Stimulated activated CD4-positive, alpha-beta T cell treated with anti-CD3 and anti-CD28 coated beads, Interleukin-4, amount 100 ng/mL, for 24 hours (primary cell): ENCODE data around the gene KIF6.
A peak's percentile ranks its signal among the peaks of the same experiment; 100 is the strongest.
"Not testable (repeated sequence)": the region's sequence is repeated elsewhere in the genome, so short reads cannot be mapped to it uniquely, and the experiment has no call there.

Source experiments
- DNase-seq: peaks from one replicate; pipeline ENCODE4 v3.0.0-alpha.2; 2020

The KIF6 gene, protein sequence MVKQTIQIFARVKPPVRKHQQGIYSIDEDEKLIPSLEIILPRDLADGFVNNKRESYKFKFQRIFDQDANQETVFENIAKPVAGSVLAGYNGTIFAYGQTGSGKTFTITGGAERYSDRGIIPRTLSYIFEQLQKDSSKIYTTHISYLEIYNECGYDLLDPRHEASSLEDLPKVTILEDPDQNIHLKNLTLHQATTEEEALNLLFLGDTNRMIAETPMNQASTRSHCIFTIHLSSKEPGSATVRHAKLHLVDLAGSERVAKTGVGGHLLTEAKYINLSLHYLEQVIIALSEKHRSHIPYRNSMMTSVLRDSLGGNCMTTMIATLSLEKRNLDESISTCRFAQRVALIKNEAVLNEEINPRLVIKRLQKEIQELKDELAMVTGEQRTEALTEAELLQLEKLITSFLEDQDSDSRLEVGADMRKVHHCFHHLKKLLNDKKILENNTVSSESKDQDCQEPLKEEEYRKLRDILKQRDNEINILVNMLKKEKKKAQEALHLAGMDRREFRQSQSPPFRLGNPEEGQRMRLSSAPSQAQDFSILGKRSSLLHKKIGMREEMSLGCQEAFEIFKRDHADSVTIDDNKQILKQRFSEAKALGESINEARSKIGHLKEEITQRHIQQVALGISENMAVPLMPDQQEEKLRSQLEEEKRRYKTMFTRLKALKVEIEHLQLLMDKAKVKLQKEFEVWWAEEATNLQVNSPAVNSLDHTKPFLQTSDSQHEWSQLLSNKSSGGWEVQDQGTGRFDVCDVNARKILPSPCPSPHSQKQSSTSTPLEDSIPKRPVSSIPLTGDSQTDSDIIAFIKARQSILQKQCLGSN

DNA sequence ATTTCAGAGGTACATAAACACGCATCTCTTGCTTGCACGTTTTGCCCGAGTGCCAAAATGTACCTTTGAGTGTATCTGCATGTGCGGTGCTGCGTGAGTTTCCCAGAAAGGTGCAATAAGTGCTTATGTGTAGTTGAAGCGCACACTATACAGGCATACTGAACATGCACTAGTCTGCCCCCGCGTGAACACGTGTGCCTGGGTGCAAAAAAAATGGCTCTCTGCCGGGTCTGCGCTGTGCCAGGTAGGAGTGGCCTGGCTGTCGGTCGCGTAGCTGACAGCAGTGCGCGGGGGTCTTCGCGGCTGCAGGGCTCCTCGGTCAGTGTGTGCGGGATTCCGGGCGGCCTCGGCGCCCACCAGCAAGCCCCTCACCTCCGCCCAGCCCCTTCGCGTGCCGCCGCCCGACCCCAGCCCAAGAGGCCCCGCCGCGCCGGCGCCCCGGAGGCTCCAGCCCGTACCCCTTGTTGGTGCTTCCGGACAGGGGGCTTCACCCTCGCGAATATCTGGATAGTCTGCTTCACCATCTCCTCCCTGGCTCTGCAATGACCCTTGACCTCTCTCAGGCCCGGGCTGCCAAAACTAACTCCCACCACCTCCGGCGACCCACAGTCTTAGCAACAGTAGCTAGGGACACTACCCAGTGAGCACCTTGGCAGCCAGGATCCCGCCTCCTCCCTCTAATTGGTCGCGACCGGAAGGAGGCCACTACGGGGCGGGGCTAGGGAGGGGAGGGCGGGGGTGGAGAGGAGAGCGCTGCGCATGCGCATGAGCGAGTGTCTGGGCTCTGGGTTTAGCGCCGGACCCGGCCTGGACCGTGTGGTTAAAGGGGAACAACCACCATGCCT is at the start of gene KIF6:
TSS of gene KIF6 (minus strand) at position 622 of the 845 bp plus-strand sequence. CDS start at position 524, 98 bp downstream.
- peak; percentile 82 for DNase-seq

DNA sequence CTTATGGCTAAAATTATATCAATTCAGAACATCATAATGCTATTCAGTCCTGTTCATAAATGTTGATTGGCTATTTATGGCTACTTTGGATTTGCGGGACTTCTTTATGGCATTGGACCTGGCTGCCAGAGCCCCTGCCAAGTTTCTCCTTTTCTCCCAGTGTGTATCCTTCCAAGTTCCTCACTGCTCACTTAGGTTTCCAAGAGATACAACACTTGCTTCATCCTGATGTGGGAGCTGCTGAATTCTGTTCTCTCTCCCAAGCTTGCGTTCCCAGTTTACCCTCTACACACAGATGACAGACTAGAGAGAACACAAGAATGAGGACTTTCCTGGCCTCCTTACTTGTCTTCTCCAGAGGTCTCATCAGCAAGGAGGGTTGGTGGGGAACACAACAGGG is 48.6 kb upstream of the KIF6 start:
- no peak for DNase-seq

DNA sequence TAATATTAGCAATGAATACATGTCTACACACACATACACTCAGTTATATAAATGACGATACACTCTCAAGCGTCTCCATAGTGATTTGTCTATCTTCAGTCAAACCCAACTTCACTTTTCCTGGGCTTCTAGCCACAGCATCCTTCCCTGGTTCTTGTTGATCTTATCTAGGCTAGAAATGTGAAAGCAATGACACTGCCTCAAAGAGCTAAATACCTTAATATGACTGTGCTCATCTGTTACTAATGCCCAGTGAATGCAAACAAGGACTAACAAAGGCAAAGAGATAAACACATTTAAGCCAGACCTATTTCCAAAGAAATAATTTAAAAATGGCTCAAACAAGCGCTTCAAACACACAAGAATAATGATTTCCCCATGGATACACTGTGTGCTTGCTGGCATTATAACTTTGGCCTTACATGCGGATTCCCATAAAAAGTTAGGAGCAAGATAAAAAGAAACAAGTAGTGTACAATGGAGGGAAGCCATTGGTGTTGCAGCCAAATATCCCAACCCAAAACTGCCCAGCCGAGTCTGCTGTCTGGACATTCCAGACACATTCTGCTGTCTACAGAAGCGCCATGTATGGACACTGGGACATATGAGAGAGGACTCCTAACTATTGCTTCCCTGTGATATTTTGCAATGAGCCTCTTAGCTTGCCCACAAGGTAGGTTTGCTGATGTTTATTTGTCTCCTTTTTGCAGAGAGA is 47.5 kb upstream of the KIF6 start:
- DNase-seq: no peak

DNA sequence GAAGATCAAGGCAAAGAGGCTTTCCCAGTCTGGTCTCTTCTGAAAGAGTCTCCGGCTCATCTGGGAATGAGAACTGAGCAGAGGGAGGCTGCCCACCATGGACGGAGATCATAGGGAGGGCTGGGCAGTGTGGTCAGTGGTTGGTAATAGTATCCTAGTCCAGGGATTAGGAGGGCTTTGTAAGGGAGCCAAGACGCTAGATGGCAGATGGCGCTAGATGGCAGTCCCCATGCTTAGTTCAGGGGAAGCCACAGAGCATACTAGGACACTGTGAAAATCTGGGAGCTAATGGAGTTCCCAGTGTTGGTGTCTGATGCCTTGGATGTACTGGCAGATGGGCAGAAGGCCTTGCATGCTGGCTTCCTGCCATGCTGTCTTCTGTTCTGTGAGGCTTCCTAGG is 45.2 kb upstream of the KIF6 start:
- no peak for DNase-seq

DNA sequence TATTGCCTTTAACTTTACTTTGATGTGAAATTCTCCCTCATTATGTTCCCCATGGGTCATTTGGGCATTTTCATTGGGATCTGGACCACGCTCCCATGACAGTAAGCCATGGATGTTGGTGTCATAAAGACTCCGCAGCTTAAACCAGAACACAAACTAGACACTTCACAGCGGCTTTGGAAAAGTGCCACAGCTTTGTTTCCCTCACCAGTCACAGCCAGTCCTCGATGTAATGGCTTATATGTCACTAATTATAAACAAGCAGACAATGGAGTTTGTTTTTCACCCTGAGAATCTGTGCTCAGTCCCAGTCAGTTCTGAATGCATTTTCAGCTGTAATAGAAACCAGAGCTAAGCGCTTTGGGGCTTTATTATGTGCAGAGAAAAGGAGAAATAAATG is 43.8 kb upstream of the KIF6 start:
- DNase-seq: no peak

DNA sequence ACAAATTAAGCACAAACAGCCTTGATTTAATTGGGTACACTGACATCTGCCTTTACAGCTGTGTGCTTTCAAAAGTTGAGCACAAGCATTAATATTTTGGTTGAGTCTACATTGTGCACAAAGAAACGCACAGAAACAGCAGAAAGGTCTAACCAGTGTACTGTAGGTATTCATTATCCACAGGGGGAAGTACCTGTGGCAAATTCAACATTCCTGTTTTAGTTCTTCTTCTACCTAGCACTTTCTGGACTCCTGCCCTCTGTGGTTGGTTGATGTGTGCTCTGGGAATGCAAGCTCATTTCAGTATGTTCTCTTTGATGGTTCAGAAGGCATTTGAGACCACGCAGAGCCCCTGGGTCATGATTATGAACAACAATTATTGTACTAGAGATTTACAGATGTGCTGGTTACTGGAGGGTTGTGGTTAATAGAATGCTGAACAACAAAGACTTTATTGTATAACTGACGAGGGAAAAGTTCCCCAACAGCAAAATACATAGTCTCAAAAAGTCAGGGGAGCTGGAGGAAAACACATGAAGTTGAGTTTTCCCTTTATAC is 40.4 kb upstream of the KIF6 start:
- no peak for DNase-seq

DNA sequence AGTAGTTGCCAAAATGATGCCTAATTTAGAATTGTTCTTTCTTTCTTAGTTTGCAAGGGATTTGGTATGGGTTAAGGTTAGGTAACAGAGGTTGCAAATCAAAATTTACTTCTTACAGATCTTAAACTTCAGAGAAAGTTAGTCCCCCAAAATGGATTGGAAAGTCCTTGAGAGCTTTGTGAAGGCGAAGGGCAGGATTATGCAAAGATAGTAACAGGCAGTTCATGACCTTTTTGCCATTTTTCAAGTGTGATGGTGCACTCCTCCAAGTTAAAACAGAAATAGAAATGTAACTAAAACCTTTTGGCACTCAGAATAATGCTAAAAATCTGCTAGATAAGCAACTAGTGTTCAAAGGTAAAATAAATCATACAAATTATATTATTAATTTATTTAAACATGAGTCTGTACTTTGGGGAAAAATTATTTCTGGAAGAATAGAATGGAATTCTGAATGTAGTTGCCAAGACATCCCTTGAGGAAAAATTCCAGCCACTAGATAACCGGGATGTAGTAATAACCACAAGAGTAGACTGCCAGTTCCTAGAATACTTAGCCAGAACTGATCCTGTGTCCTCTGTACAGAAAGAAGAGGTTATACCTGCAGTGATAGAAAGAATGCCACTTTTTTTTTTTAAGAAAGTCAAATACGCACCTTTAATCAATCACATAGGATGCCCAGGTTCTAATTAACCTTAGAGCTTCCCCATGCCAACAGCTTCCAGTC is 35.2 kb upstream of the KIF6 start:
- DNase-seq: no peak

DNA sequence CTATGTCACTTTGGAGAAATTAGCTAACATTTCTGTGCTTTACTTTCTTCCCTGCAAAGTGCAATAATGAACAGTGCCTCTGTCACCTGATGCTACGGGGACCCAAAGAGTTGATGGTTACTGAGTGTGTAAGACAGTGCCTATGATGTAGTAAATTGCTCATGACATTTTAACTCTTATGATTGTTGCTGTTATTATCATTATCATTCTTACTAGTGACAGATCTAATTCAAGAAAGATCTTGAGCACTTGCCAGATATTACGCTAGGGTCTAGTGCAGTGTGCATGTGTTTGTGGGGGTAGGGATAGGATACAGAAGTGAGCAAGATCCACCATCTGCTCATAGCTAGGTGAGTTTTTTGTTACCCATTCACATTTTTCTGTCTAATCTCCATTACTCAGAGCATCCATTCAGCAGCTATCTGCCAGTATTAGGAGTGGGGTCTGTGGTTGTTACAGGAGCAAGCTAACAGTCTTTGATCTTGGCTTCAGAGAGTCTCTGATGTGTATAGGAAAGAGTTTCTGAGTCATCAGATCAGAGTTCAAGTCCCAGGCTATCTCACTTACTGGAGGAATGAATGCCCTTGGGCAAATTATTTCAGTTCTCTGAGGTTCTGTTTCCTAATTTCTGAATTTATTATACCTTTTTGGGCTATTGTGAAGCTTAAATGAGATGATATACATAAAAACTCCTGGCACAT is 33.8 kb upstream of the KIF6 start:
- no peak for DNase-seq

DNA sequence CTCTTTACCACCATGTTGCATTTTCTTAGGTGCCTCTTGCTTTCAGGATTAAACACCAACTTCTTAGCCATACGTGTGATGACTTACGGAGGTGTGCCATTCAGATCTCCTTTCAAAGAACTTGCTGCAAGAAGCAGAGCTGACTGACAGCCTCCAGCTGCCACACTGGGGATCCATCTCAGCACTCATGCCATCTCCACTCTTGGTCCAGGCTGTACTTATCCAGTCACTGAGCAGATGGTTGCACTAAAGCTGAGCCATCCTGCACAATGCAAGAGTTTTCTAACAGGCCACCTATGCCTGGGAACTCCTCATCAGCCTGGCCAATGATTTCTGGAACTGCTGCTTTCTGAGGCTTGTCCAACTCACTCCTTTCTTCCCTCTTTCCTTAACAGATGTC is 31.4 kb upstream of the KIF6 start:
- DNase-seq: no peak

DNA sequence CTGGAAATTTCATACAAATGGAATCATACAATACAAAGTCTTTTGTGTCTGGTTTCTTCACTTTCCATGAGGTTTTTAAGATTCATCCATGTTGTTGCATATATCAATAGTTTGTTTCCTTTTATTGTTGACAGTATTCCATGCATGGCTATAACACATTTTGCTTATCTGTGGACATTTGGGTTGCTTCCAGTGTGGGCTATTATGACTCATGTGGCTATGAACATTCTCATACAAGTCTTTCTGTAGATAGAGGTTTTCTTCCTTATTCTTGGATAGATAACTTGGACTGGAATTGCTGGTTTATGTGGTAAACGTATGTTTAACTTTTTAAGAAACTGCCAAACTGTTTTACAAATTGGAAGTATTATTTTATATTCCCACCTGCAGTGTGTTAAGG is 30.0 kb upstream of the KIF6 start:
- no peak for DNase-seq

DNA sequence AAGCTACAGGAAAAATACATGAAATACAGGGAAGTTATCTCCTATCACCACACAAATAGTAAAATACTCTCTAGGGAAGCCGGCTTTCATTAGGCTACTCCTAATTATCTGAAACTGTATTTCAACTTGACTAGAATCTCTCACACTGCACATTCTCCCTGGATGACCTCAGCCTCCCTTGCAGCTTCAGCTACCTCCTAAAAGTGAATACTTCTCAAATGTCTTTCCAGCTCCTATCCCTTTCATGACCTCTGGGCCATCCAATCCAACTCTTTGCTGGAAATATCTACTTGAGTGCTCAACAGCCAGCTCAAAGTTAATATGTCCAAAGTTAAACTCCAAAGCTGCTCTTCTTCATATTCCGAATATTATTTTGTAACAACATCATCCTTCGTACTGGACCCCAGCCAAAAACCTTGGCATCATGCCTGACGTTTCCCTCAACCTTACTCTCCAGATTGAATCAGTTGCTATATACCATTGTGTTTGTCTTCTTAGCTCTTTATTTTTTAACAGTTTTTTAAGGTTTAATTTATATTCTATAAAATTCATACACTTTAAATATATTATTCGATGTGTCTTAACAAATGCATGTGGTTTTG is 29.4 kb upstream of the KIF6 start:
- DNase-seq: no peak

DNA sequence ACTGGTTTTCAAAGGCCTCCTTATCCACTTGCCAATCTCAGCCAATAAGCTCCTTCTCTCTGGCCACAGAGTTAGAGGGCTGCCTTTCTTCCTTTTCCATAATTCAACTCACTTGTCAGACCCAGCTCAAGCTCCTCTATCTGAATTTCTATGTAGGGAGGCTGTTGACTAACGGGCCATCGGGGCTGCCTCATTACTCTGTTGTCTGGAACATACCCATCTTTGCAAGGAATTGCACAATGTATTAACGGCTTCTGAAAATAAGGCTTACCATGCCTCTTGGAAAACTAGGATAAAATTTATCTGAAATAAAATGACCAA is 28.5 kb upstream of the KIF6 start:
- no peak for DNase-seq

DNA sequence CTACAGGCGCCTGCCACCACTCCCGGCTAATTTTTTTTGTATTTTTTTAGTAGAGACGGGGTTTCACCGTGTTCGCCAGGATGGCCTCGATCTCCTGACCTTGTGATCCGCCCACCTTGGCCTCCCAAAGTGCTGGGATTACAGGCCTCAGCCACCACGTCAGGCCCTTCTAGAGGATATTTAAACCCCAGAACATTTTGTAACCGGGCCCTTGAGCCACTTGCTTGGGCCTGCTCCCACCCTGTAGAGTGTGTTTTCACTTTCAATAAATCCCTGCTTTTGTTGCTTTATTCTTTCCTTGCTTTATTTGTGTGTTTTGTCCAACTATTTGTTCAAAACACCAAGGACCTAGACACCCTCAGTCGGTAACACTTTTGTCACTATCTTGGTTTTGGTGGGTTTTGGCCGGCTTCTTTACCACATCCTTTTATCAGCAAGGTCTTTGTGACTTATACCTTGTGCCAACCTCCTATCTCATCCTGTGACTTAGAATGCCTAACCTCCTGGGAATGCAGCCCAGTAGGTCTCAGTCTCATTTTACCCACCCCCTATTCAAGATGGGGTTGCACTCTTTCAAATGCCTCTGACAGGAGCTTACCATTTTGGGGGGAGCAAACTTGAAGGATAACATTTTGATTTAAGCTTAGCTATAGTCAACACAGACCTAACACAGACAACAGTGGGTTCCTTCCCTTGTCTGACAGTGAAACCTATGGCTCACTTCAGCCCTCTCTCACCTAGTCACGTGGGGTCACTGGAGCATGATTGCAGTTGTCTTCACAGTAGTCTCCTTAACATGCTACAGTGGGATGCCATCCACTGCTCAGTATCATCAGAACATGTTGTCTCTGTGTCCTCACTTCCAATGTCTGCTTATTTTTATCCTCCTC is 27.9 kb upstream of the KIF6 start:
- no peak for DNase-seq

DNA sequence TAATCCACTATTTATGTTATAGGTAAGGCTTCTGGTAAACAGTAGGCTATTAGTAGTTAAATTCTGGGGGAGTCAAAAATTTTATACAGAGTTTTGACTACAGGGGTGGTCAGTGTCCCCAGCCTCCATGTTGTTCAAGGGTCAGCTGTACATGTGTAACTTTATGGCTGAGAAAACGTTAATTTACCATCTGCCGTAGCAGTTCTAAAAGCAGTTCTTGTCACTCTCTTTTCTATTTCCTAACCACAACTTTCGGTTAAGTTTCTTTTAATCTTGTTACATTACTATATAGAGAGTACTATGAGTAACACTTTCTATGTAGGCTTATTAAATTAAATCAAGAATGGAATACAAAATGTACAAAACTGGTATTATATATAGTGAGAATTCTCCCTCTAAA is 21.6 kb upstream of the KIF6 start:
- no peak for DNase-seq

DNA sequence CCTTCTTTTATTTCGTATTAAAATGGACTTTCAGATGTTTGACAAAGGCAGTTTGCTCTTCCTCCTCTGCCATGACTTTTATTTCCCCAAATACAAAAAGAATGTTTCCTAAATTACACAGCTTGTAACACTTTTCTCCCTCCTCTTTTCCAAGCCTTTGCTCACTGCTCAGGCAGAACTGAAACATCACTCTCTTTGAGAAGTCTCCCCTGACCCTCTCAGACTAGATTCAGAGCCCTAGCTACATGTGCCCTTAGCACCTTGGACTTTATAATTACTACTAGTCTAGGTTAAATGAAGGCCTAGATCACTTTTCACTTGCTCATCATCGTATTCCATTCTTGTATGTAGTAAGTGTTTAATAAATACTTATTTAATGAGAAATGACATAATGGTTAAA is 8.5 kb upstream of the KIF6 start:
- DNase-seq: no peak

DNA sequence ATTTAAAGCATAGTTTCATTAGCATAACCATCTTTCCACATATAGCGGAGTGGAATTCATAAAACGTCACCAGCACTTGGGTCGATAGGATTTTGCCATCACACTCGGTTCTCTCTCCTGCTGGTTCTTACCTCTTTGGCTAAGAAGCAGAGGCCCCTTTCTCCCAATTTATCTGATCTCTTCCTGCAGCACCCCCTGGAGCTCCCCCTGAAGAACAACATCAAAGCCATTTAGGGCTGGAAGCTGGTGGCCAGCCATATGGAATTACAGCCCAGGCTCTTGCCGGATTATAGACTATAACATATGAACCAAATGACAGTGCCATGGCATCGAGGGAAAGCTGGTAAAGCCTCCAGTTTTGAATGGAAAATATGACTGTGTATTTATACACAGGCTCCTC is 6.4 kb upstream of the KIF6 start:
- DNase-seq: no peak

DNA sequence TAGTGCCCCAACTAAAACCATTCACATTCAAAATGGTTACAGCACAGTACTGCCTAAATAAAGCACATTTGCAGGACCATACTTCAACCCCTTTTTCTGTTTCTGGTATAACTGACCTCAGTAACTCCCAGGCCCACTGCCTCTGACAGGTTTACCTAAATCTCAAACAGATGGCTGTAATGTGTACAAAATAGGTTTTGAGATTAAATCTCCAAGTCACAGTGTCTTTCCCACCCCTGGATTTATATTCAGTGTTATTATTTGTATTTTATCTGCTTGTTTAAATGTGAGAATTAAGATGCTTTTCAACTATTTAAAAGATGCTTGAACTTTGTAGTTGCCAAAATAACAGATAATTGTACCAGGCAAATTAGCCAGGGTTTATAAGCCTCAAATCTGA is 4.7 kb upstream of the KIF6 start:
- DNase-seq: no peak

DNA sequence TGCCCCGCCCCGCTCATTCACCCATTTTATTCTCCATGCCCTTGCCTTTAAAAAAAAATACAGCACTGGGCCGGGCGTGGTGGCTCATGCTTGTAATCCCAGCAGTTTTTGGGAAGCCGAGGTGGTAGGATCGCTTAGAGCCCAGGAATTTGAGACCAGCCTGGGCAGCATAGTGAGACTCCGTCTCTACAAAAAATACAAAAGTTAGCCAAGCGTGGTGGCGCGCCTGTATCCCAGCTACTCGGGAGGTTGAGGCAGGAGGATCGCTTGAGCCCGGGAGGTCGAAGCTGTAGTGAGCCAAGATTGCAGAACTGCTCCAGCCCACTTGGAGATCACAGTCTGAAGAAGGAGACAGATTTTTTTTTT is 407 bp upstream of the KIF6 start:
- DNase-seq: no peak

DNA sequence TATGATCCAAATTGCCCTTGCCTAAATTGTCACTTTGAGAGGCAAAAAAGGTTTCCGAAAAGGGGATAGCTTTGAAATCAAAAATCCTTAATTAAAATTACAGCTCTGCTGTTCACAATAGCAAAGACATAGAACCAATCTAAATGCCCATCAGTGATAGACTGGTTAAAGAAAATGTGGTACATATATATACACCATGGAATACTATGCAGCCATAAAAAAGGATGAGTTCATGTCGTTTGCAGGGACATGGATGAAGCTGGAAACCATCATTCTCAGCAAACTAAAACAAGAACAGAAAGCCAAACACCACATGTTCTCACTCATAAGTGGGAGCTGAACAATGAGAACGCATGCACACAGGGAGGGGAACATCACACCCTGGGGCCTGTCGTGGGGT is 1.9 kb downstream of the KIF6 start:
- not testable (repeated sequence) for DNase-seq

DNA sequence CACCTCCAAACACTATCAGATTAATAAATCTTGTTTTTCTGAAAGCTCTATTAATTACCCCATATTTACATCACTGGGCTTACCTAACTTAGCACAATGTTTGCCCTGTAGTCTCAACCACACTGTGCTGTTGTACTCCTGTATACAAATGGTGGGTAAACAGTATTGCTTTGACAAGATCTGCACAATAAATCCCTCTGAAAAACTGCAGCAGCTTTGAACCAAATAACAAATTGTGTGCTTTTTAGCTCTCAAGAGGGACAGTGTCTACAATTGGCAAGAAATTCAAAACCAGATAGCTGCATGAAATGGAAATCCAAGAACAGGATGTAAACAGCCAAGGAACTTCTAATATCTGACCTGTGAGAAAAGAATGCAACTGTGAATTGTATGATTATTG is 10.4 kb downstream of the KIF6 start:
- DNase-seq: no peak
